ENCODE results near the gene RDH12. TPM values are rescaled to one million over a fixed set of nuclear protein-coding genes. Genes with fewer than 3 reads are reported as not detected.
A peak's percentile ranks its signal among the peaks of the same experiment; 100 is the strongest.
"Not testable (repeated sequence)": the region's sequence is repeated elsewhere in the genome, so short reads cannot be mapped to it uniquely, and the experiment has no call there.

RDH12 gene
- polyA plus RNA-seq, 12 donors = 0.32 to 1.5 (median 0.79) TPM; not detected in 2

GRCh38 chr14:67704484-67705089 lies 2.9 kb downstream of the RDH12 start:
- DNase-seq = peak; percentile 43

GRCh38 chr14:67705211-67705610 lies 3.5 kb downstream of the RDH12 start:
- DNase-seq = no peak

GRCh38 chr14:67709346-67709745 lies 7.7 kb downstream of the RDH12 start:
- not testable (repeated sequence) for DNase-seq

- not testable (repeated sequence) for DNase-seq
These were observed 8.1 kb downstream of the RDH12 start for GRCh38 chr14:67709796-67710195.

- DNase-seq = no peak
These were observed 8.5 kb downstream of the RDH12 start for GRCh38 chr14:67710209-67710608.

GRCh38 chr14:67717048-67717447 lies 15.4 kb downstream of the RDH12 start:
- DNase-seq = no peak

GRCh38 chr14:67718265-67718664 lies 16.6 kb downstream of the RDH12 start:
- DNase-seq = no peak

- DNase-seq = not testable (repeated sequence)
These were observed 17.7 kb downstream of the RDH12 start for GRCh38 chr14:67719385-67719784.

- no peak for DNase-seq
These were observed 18.2 kb downstream of the RDH12 start for GRCh38 chr14:67719866-67720265.

- DNase-seq = no peak
These were observed 20.2 kb downstream of the RDH12 start for GRCh38 chr14:67721875-67722274.

- peak; percentile 82 for DNase-seq
These were observed 20.6 kb downstream of the RDH12 start for GRCh38 chr14:67722293-67722692.

GRCh38 chr14:67725171-67725570 lies 23.5 kb downstream of the RDH12 start:
- no peak for DNase-seq

- DNase-seq = no peak
These were observed 25.7 kb downstream of the RDH12 start for GRCh38 chr14:67727361-67727760.

GRCh38 chr14:67728258-67728657 lies 26.6 kb downstream of the RDH12 start:
- DNase-seq = no peak

GRCh38 chr14:67729072-67729885 lies 27.6 kb downstream of the RDH12 start:
- no peak for DNase-seq

GRCh38 chr14:67733616-67734015 lies 31.9 kb downstream of the RDH12 start:
- no peak for DNase-seq

GRCh38 chr14:67734675-67735074 lies 33.0 kb downstream of the RDH12 start:
- DNase-seq = no peak

- peak; percentile 42 for DNase-seq
These were observed 33.9 kb downstream of the RDH12 start for GRCh38 chr14:67735336-67736147.

GRCh38 chr14:67736771-67737170 lies 35.1 kb downstream of the RDH12 start:
- no peak for DNase-seq

- no peak for DNase-seq
These were observed 37.2 kb downstream of the RDH12 start for GRCh38 chr14:67738740-67739504.

- no peak for DNase-seq
These were observed 42.4 kb downstream of the RDH12 start for GRCh38 chr14:67744046-67744445.

- DNase-seq = no peak
These were observed 45.2 kb downstream of the RDH12 start for GRCh38 chr14:67746927-67747326.

All from muscle of arm (tissue), 12 donors.